Liver (tissue), 9 donors: Measurements from ENCODE around the gene DNAAF5. TPM values are rescaled to one million over a fixed set of nuclear protein-coding genes. Genes with fewer than 3 reads are reported as not detected.
A peak's percentile ranks its signal among the peaks of the same experiment; 100 is the strongest.

Experiments used
- DNase-seq: peaks from one replicate; pipeline ENCODE4 v3.0.0-alpha.2; 2017; ENCODE audit warnings: low spot score
- H3K27ac ChIP-seq, 2 donors: one replicate each; pipeline ENCODE4 v1.7.0; 2013; ENCODE audit warnings: inconsistent platforms in 2 of 2, low read length in 2 of 2, control low read depth in 1 of 2, low read depth in 1 of 2, mild to moderate bottlenecking in 1 of 2
- H3K27me3 ChIP-seq, 4 donors: one replicate each; pipeline versions ENCODE4 v1.6.1 to v1.7.0; 2013; ENCODE audit warnings: low read length in 3 of 4, inconsistent platforms in 1 of 4, mild to moderate bottlenecking in 1 of 4, moderate library complexity in 1 of 4; ENCODE audit not compliant: control insufficient read depth in 4 of 4, insufficient read depth in 4 of 4
- H3K36me3 ChIP-seq, 4 donors: one replicate each; pipeline versions ENCODE4 v1.6.1 to v1.7.0; 2013; ENCODE audit warnings: low read length in 3 of 4, mild to moderate bottlenecking in 3 of 4, low read depth in 1 of 4, moderate library complexity in 1 of 4; ENCODE audit not compliant: control insufficient read depth in 4 of 4, insufficient read depth in 3 of 4
- H3K4me1 ChIP-seq, 4 donors: one replicate each; pipeline versions ENCODE4 v1.6.1 to v1.7.0; 2013; ENCODE audit warnings: low read length in 3 of 4, mild to moderate bottlenecking in 3 of 4, moderate library complexity in 1 of 4; ENCODE audit not compliant: control insufficient read depth in 4 of 4, insufficient read depth in 4 of 4
- H3K4me3 ChIP-seq, 3 donors: one replicate each; pipeline versions ENCODE4 v1.6.1 to v1.7.0; 2013; ENCODE audit warnings: low read length in 3 of 3, control low read depth in 1 of 3, low read depth in 1 of 3, mild to moderate bottlenecking in 1 of 3
- H3K9ac ChIP-seq, 2 donors: one replicate each; pipeline ENCODE4 v1.7.0; 2013; ENCODE audit warnings: low read length in 2 of 2, mild to moderate bottlenecking in 2 of 2, moderate library complexity in 2 of 2, control low read depth in 1 of 2, low read depth in 1 of 2
- H3K9me3 ChIP-seq, 4 donors: one replicate each; pipeline versions ENCODE4 v1.6.1 to v1.7.0; 2013; ENCODE audit warnings: low read length in 3 of 4; ENCODE audit not compliant: control insufficient read depth in 4 of 4
- EGR1 ChIP-seq, 2 donors: IDR thresholded peaks; 2 replicates each; pipeline ENCODE4 v1.6.1; 2016 to 2018; ENCODE audit warnings: antibody characterized with exemption in 2 of 2, low read depth in 2 of 2
- FOXA1 ChIP-seq: IDR thresholded peaks from 2 replicates; pipeline ENCODE4 v1.6.1; 2016; ENCODE audit warnings: antibody characterized with exemption
- FOXA2 ChIP-seq: IDR thresholded peaks from 2 replicates; pipeline ENCODE4 v1.6.1; 2016; ENCODE audit warnings: antibody characterized with exemption
- GABPA ChIP-seq, 2 donors: IDR thresholded peaks in 1 of 2; conservative IDR thresholded peaks in 1 of 2; 2 replicates each; pipeline ENCODE4 v1.6.1; 2016; ENCODE audit warnings: antibody characterized with exemption in 2 of 2, mild to moderate bottlenecking in 1 of 2, moderate library complexity in 1 of 2
- HNF4A ChIP-seq, 2 donors: conservative IDR thresholded peaks; 2 replicates each; pipeline ENCODE4 v1.6.1; 2016; ENCODE audit warnings: antibody characterized with exemption in 2 of 2, mild to moderate bottlenecking in 2 of 2
- JUND ChIP-seq, 2 donors: IDR thresholded peaks; 2 replicates each; pipeline ENCODE4 v1.6.1; 2016; ENCODE audit warnings: antibody characterized with exemption in 2 of 2
- NR2F2 ChIP-seq: IDR thresholded peaks from 2 replicates; pipeline ENCODE4 v1.6.1; 2016; ENCODE audit warnings: antibody characterized with exemption
- RAD21 ChIP-seq, 2 donors: IDR thresholded peaks; 2 replicates each; pipeline ENCODE4 v1.6.1; 2016; ENCODE audit warnings: antibody characterized with exemption in 2 of 2, mild to moderate bottlenecking in 2 of 2
- RXRA ChIP-seq, 2 donors: IDR thresholded peaks; 2 replicates each; pipeline ENCODE4 v1.6.1; 2017 to 2018; ENCODE audit warnings: antibody characterized with exemption in 2 of 2, mild to moderate bottlenecking in 1 of 2
- SP1 ChIP-seq: IDR thresholded peaks from 2 replicates; pipeline ENCODE4 v1.6.1; 2018; ENCODE audit warnings: antibody characterized with exemption, mild to moderate bottlenecking
- TAF1 ChIP-seq: conservative IDR thresholded peaks from 2 replicates; pipeline ENCODE4 v1.6.1; 2016; ENCODE audit warnings: antibody characterized with exemption, mild to moderate bottlenecking
- YY1 ChIP-seq: IDR thresholded peaks from 2 replicates; pipeline ENCODE4 v1.6.1; 2016; ENCODE audit warnings: antibody characterized with exemption, mild to moderate bottlenecking
- WGBS: extraction: QIAGEN DNeasy Blood & Tissue Kit; methylation state at CpG from one replicate; pipeline ENCODE4 v1.1.7; 2013; 5-methylcytosine and 5-hydroxymethylcytosine counted together
- polyA plus RNA-seq, 2 donors: library from polyadenylated mRNA; stranded (reverse) in 1 of 2; unstranded in 1 of 2; fragments of 200-250 nt in 1 of 2; fragments of >200 nt in 1 of 2; fragmentation: Nextera tagmentation in 1 of 2; extraction: Ambion mirVana in 1 of 2; gene quantifications; one replicate each; pipeline versions ENCODE4 v1.2.1 to v1.2.3, GENCODE V29; 2013 to 2015
- total RNA-seq, 2 donors: library from RNA; depleted of rRNA; stranded (reverse); fragments of >200 nt; gene quantifications; one replicate each; pipeline ENCODE4 v1.2.3, GENCODE V29; 2014
- TF ChIP-seq, protein P1 (sequence below): IDR thresholded peaks from 2 replicates; pipeline ENCODE4 v1.6.1; 2016; ENCODE audit warnings: antibody characterized with exemption
- TF ChIP-seq, protein P2 (sequence below): fragments of 150-350 bp; IDR thresholded peaks from 2 replicates; pipeline ENCODE4 v1.5.1; 2017; ENCODE audit warnings: improper control_type of control experiment, low read depth, low read length; ENCODE audit not compliant: missing input control
- TF ChIP-seq, protein P3 (sequence below): IDR thresholded peaks from 2 replicates; pipeline ENCODE4 v1.6.1; 2016; ENCODE audit warnings: antibody characterized with exemption, mild to moderate bottlenecking
- TF ChIP-seq, protein P4 (sequence below): IDR thresholded peaks from 2 replicates; pipeline ENCODE4 v1.6.1; 2016; ENCODE audit warnings: antibody characterized with exemption
- TF ChIP-seq, protein P5 (sequence below): IDR thresholded peaks from 2 replicates; pipeline ENCODE4 v1.6.1; 2016; ENCODE audit warnings: antibody characterized with exemption
- donor health status: healthy.
- donor health status: healthy.
- donor health status: healthy.
- donor health status: healthy.
- donor health status: healthy.

Gene DNAAF5
- total RNA-seq (10 to 100 TPM in 1 of 2 donors, 1 to 10 TPM in 1; 8.7 to 10.4 TPM), polyA plus RNA-seq (10 to 100 TPM in 1 of 2 donors, 1 to 10 TPM in 1; 3.1 to 11.1 TPM)

DNA sequence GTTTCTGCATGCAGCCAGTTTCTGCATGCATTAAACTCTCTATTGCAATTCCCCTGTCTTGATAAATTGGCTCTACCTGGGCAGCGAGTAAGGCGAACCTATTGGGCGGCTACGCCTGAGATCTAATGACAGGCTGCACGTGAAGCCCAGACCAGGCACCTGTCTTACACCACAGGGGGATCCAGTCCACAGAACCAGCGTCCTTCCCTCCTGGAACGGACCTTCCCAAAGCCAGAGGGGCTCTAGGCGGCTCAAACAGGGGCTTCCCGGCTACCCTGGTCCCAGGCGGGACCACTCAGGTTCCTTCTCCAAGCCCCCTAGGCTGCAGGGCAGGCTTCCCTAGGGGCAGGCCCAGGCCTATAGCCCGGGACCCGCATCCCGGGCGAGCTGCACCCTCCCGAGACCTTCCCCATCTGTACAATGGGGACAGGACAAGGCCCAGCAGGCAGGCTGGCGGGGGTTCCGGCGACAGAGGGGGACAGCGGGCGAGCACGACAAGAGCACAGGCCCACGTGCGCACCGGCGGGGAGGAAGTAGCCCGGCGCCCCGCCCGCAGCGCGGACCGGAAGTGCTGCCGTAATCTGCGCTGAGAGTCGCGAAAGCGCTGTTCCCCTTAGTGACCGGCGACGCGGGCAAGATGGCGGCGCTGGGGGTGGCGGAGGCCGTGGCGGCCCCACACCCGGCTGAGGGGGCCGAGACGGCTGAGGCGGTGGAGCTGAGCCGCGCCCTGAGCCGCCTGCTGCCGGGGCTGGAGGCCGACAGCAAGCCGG is at the start of gene DNAAF5:
Gene DNAAF5, plus strand, starts transcription at position 616 of the 770 bp plus-strand sequence. Its CDS starts 22 bp downstream, at position 638.
- Histone ChIP-seq H3K4me3 (peak within 1 kb of the TSS; percentile 81 to 93 (median 84)), H3K9me3 (no peaks in the 10 kb centered on the region), H3K9ac (peak within 1 kb of the TSS in 1 of 2 donors; percentile 23), H3K36me3 (peaks cover 0 to 6% (median 3%) of the 10 kb centered on the region in 4 donors), H3K27ac (peak within 1 kb of the TSS; percentile 52 to 61), H3K4me1 (peaks cover 7 to 13% (median 10%) of the 10 kb centered on the region in 4 donors), H3K27me3 (no peaks in the 10 kb centered on the region)
- DNase-seq = peak; percentile 82
- 8% methylated on average over 56 of the region's 56 CpGs for WGBS
- no peak for TF ChIP-seq TAF1
- TF ChIP-seq, protein P1, sequence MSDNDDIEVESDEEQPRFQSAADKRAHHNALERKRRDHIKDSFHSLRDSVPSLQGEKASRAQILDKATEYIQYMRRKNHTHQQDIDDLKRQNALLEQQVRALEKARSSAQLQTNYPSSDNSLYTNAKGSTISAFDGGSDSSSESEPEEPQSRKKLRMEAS = peak; percentile 75
- TF ChIP-seq JUND (IDR thresholded peaks at IDR 0.05) = no peak
- no peak for TF ChIP-seq RXRA (IDR thresholded peaks at IDR 0.05)
- TF ChIP-seq, protein P2, sequence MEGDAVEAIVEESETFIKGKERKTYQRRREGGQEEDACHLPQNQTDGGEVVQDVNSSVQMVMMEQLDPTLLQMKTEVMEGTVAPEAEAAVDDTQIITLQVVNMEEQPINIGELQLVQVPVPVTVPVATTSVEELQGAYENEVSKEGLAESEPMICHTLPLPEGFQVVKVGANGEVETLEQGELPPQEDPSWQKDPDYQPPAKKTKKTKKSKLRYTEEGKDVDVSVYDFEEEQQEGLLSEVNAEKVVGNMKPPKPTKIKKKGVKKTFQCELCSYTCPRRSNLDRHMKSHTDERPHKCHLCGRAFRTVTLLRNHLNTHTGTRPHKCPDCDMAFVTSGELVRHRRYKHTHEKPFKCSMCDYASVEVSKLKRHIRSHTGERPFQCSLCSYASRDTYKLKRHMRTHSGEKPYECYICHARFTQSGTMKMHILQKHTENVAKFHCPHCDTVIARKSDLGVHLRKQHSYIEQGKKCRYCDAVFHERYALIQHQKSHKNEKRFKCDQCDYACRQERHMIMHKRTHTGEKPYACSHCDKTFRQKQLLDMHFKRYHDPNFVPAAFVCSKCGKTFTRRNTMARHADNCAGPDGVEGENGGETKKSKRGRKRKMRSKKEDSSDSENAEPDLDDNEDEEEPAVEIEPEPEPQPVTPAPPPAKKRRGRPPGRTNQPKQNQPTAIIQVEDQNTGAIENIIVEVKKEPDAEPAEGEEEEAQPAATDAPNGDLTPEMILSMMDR = no peak
- TF ChIP-seq FOXA1 = no peak
- peak; percentile 75 to 94 for TF ChIP-seq GABPA (IDR thresholded peaks at IDR 0.05 in 1 of 2, conservative IDR thresholded peaks at IDR 0.05 in 1 of 2)
- TF ChIP-seq, protein P3, sequence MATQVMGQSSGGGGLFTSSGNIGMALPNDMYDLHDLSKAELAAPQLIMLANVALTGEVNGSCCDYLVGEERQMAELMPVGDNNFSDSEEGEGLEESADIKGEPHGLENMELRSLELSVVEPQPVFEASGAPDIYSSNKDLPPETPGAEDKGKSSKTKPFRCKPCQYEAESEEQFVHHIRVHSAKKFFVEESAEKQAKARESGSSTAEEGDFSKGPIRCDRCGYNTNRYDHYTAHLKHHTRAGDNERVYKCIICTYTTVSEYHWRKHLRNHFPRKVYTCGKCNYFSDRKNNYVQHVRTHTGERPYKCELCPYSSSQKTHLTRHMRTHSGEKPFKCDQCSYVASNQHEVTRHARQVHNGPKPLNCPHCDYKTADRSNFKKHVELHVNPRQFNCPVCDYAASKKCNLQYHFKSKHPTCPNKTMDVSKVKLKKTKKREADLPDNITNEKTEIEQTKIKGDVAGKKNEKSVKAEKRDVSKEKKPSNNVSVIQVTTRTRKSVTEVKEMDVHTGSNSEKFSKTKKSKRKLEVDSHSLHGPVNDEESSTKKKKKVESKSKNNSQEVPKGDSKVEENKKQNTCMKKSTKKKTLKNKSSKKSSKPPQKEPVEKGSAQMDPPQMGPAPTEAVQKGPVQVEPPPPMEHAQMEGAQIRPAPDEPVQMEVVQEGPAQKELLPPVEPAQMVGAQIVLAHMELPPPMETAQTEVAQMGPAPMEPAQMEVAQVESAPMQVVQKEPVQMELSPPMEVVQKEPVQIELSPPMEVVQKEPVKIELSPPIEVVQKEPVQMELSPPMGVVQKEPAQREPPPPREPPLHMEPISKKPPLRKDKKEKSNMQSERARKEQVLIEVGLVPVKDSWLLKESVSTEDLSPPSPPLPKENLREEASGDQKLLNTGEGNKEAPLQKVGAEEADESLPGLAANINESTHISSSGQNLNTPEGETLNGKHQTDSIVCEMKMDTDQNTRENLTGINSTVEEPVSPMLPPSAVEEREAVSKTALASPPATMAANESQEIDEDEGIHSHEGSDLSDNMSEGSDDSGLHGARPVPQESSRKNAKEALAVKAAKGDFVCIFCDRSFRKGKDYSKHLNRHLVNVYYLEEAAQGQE = no peak
- TF ChIP-seq YY1 = peak; percentile 96
- peak in 1 of 2 donors; percentile 40 for TF ChIP-seq RAD21 (IDR thresholded peaks at IDR 0.05)
- TF ChIP-seq EGR1 (IDR thresholded peaks at IDR 0.05; ENCODE audit: low read depth in 2 of 2) = no peak
- no peak for TF ChIP-seq NR2F2
- TF ChIP-seq, protein P4, sequence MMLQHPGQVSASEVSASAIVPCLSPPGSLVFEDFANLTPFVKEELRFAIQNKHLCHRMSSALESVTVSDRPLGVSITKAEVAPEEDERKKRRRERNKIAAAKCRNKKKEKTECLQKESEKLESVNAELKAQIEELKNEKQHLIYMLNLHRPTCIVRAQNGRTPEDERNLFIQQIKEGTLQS = no peak
- TF ChIP-seq FOXA2 = no peak
- TF ChIP-seq, protein P5, sequence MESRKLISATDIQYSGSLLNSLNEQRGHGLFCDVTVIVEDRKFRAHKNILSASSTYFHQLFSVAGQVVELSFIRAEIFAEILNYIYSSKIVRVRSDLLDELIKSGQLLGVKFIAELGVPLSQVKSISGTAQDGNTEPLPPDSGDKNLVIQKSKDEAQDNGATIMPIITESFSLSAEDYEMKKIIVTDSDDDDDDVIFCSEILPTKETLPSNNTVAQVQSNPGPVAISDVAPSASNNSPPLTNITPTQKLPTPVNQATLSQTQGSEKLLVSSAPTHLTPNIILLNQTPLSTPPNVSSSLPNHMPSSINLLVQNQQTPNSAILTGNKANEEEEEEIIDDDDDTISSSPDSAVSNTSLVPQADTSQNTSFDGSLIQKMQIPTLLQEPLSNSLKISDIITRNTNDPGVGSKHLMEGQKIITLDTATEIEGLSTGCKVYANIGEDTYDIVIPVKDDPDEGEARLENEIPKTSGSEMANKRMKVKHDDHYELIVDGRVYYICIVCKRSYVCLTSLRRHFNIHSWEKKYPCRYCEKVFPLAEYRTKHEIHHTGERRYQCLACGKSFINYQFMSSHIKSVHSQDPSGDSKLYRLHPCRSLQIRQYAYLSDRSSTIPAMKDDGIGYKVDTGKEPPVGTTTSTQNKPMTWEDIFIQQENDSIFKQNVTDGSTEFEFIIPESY = no peak
- no peak for TF ChIP-seq SP1
- TF ChIP-seq HNF4A (conservative IDR thresholded peaks at IDR 0.05) = no peak
